ENCODE data around the gene SH3BP1.

GRCh38 chr22:37657590-37658132, 18.2 kb downstream of the SH3BP1 start:
- no peak for TF ChIP-seq REST (IDR thresholded peaks at IDR 0.05; ENCODE audit: low read depth)
- no peak for TF ChIP-seq USF1 (IDR thresholded peaks at IDR 0.05)
- TF ChIP-seq NFIC (IDR thresholded peaks at IDR 0.05), result no peak
- no peak for TF ChIP-seq MAX (IDR thresholded peaks at IDR 0.05)
- TF ChIP-seq EGR1 (IDR thresholded peaks at IDR 0.05), result no peak

Measured in Ishikawa (cell line).